ENCODE results near the gene MYO1D.
"Not testable (repeated sequence)": the region's sequence is repeated elsewhere in the genome, so short reads cannot be mapped to it uniquely, and the experiment has no call there.

The MYO1D gene

GRCh38 chr17:32831223-32831622 lies 45.7 kb downstream of the MYO1D start:
- Histone ChIP-seq H3K27ac (no peak overlapping the region), H3K36me3 (replicated peaks) (no peaks in the 10 kb centered on the region), H3K27me3 (replicated peaks) (no peaks in the 10 kb centered on the region), H3K4me3 (ENCODE audit: low read depth, low read length) (no peak overlapping the region)
- DNase-seq = no peak
- no peak for TF ChIP-seq CTCF (IDR thresholded peaks at IDR 0.05; ENCODE audit: low read depth, low read length, missing control alignments)
- in situ Hi-C loops (cut with HindIII; ENCODE audit: low pct_ligation_motif_present, low sequenced_read_pairs) = no loop called here

DNA sequence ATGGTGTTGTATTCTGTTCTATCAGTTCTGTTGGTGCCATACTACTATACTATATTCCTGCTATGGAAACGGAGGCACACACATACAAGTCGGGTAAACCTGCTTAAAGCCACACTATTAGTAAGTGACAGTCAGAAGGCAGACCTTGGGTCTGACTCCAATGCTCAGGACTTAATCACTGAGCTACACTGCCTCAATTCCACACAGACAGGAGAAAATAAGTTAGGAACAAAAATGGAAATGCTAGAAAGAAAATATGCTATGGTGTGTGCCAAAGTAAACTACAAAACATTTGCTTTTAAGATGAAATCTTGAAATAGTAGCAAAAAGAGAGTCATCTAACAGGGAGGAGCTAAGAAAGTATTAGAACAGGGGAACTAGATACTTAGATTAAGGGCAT lies 48.1 kb downstream of the MYO1D start:
- no peak for DNase-seq
- in situ Hi-C loops (cut with HindIII; ENCODE audit: low pct_ligation_motif_present, low sequenced_read_pairs) = no loop called here

GRCh38 chr17:32827227-32827626 lies 49.7 kb downstream of the MYO1D start:
- Histone ChIP-seq H3K27ac (no peak overlapping the region), H3K4me3 (ENCODE audit: low read depth, low read length) (no peak overlapping the region), H3K27me3 (replicated peaks) (no peaks in the 10 kb centered on the region), H3K36me3 (replicated peaks) (no peaks in the 10 kb centered on the region)
- no peak for DNase-seq
- in situ Hi-C loops (cut with HindIII; ENCODE audit: low pct_ligation_motif_present, low sequenced_read_pairs) = no loop called here
- no peak for TF ChIP-seq CTCF (IDR thresholded peaks at IDR 0.05; ENCODE audit: low read depth, low read length, missing control alignments)

More for the DNA sequence above, 48.1 kb downstream of the MYO1D start:
- Histone ChIP-seq H3K27me3 (replicated peaks) (no peaks in the 10 kb centered on the region), H3K27ac (no peak overlapping the region), H3K36me3 (replicated peaks) (no peaks in the 10 kb centered on the region), H3K4me3 (ENCODE audit: low read depth, low read length) (no peak overlapping the region)
- no peak for TF ChIP-seq CTCF (IDR thresholded peaks at IDR 0.05; ENCODE audit: low read depth, low read length, missing control alignments)

- H3K27ac ChIP-seq = no peak overlapping the region
- no peak for DNase-seq
- no peak overlapping the region for H3K4me3 ChIP-seq (ENCODE audit: low read depth, low read length)
- no peaks in the 10 kb centered on the region for H3K36me3 ChIP-seq (replicated peaks)
- H3K27me3 ChIP-seq (replicated peaks) = no peaks in the 10 kb centered on the region
- in situ Hi-C loops (cut with HindIII; ENCODE audit: low pct_ligation_motif_present, low sequenced_read_pairs) = no loop called here
- TF ChIP-seq CTCF (IDR thresholded peaks at IDR 0.05; ENCODE audit: low read depth, low read length, missing control alignments) = no peak
These were observed 50.8 kb downstream of the MYO1D start for GRCh38 chr17:32826076-32826475.

DNA sequence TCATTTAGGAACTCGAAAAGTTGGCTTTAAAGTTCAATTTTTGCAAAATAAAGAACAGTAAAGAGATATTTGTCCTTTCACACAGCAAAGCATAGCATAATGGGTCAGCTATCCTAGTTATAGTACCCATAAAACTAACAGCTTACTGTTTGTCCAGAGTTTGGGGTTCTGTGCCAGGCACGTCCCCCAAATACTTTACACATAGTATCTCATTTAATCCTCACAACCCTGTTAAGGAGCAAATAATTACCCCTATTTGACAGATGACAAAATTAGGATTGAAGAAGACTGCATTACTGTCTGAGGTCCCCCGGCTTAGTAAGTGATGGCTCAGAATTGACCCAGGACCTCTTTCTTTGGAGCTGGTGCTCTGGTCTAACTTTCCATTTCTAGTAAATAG lies 52.6 kb downstream of the MYO1D start:
- H3K4me3 ChIP-seq (ENCODE audit: low read depth, low read length) = no peak overlapping the region
- in situ Hi-C loops (cut with HindIII; ENCODE audit: low pct_ligation_motif_present, low sequenced_read_pairs) = no loop called here
- no peak for DNase-seq
- TF ChIP-seq CTCF (IDR thresholded peaks at IDR 0.05; ENCODE audit: low read depth, low read length, missing control alignments) = no peak
- H3K27ac ChIP-seq = no peak overlapping the region
- H3K27me3 ChIP-seq (replicated peaks) = no peaks in the 10 kb centered on the region
- H3K36me3 ChIP-seq (replicated peaks) = no peaks in the 10 kb centered on the region

DNA sequence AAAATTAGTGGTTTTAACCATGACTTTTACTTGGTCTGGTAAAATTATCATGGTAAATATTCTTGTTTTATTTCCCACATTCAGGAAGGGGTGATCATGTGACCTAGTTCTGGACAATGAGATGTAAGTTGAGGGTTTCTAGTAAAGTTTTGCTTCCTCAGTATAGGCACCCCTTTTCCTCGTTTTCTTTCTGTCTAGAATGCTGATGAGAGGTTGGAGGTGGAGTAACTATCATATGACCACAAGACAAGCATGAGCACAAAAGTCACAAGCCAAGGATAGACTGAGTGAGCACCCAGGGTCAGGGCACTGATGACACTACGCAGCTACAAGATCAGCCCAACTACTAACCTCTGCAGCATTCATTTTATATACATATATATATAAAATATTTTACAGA lies 53.9 kb downstream of the MYO1D start:
- Histone ChIP-seq H3K27ac (peak overlapping the region; percentile 8), H3K36me3 (replicated peaks) (no peaks in the 10 kb centered on the region), H3K27me3 (replicated peaks) (no peaks in the 10 kb centered on the region), H3K4me3 (ENCODE audit: low read depth, low read length) (peak overlapping the region; percentile 37)
- no peak for TF ChIP-seq CTCF (IDR thresholded peaks at IDR 0.05; ENCODE audit: low read depth, low read length, missing control alignments)
- in situ Hi-C loops (cut with HindIII; ENCODE audit: low pct_ligation_motif_present, low sequenced_read_pairs) = no loop called here
- DNase-seq = peak; percentile 22

GRCh38 chr17:32821987-32822934 lies 54.7 kb downstream of the MYO1D start:
- H3K27me3 ChIP-seq (replicated peaks); DNase-seq; in situ Hi-C loops (cut with HindIII; ENCODE audit: low pct_ligation_motif_present, low sequenced_read_pairs); H3K36me3 ChIP-seq (replicated peaks): not testable (repeated sequence)
- Histone ChIP-seq H3K27ac (peak overlapping the region; percentile 8), H3K4me3 (ENCODE audit: low read depth, low read length) (peak overlapping the region; percentile 37)

Data from brain microvascular endothelial cell (primary cell).